Right renal cortex interstitium (tissue), 3 donors: ENCODE measurements around the gene FAM162A. TPM values are rescaled to one million over a fixed set of nuclear protein-coding genes. Genes with fewer than 3 reads are reported as not detected.
"Not testable (repeated sequence)": the region's sequence is repeated elsewhere in the genome, so short reads cannot be mapped to it uniquely, and the experiment has no call there.

Experiments used
- DNase-seq, 3 donors: peaks; one replicate each; pipeline ENCODE4 v3.0.0-alpha.2; 2013; ENCODE audit warnings: low read depth in 3 of 3, low spot score in 2 of 3
- polyA plus RNA-seq, 3 donors: library from polyadenylated mRNA; unstranded; fragments of 120-200 nt; gene quantifications; one replicate each; pipeline ENCODE4 v1.2.1, GENCODE V29; 2013; ENCODE audit not compliant: insufficient read length in 3 of 3

The FAM162A gene
- polyA plus RNA-seq, 3 donors, result 81.7 to 86.4 (median 85.7) TPM

DNA sequence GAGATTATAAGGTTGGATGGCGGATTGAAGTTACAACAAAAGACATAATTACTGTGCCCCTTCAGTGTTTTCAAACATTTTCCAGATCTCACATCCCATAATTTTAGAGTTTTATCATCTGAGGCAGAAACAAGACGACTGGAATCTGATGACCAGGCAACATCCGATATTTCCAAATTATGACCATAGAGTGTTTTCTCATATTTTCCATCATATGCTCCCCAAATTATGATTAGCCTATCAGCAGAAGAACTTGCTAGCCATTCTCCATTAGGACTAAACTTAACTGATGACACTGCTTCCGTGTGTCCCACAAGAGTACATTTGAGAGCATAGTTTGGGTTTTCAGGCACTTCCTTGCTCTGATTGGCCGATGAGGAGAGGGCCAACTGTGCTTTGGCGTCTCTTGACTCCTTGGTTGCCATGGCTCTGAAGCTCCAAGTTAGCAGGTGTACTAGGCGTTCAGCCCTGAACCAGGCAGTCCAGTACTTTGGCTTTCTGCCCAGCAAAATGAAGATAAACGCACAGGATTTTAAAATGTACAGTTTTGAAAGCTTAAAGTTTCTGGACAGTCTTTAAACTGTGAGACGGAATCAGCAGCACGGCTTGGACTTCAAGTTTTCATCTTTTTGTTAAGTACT, 31.2 kb downstream of the FAM162A start:
- DNase-seq, result peak in 1 of 3 donors; percentile 9

DNA sequence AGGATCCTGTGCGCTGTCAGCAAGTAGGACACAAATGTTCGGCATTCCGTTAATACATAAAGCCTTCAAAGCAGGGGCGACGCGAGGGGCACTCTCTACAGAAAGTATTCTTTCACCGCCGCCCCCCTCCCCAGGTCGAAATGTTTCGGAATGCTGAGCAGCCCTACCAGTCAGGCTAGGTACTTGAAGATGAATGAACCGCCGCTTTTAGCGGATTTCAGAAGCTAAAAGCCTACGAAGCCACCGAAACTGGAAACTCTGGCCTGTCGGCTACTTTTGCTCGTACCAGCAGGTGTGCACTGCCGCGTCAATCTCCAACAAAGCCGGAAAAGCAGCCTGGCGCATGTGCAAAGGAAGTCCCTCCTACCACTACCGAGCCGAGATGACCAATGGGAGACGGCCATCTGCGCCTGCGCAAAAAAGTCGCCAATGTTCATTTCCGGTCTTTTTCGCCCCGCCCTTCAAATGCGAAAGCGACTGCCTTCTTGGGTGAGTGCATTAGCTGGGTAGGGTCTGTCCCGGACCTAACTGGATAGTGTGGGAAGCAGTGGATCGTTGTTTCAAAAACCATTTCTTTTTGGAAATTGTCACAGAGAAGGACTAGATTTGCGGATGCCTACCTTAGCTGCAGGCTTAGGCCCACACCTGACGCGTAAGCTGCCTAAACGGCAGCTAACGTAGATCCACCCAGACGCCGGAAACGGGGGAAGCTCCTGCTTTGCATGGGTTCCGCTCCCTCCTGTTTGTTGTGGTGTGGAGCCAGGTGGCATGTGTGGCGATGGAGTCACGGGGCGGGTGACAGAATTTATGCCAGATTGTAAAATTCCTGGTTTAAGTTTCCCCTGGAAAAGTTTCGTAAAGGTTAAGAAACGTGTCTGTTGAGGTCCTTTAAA, 32.0 kb downstream of the FAM162A start, which contains the start of gene WDR5B:
WDR5B (minus strand) TSS at position 301 of the 893 bp plus-strand sequence. CDS start 534 bp downstream, outside the sequence.
- peak; percentile 98 to 99 (median 99) for DNase-seq

GRCh38 chr3:122416966-122417365, 33.0 kb downstream of the FAM162A start:
- DNase-seq, result peak in 2 of 3 donors; percentile 1 to 6

- DNase-seq, result no peak
Observed at GRCh38 chr3:122421101-122421500, 37.1 kb downstream of the FAM162A start.

GRCh38 chr3:122421836-122422235, 37.9 kb downstream of the FAM162A start:
- no peak for DNase-seq

DNA sequence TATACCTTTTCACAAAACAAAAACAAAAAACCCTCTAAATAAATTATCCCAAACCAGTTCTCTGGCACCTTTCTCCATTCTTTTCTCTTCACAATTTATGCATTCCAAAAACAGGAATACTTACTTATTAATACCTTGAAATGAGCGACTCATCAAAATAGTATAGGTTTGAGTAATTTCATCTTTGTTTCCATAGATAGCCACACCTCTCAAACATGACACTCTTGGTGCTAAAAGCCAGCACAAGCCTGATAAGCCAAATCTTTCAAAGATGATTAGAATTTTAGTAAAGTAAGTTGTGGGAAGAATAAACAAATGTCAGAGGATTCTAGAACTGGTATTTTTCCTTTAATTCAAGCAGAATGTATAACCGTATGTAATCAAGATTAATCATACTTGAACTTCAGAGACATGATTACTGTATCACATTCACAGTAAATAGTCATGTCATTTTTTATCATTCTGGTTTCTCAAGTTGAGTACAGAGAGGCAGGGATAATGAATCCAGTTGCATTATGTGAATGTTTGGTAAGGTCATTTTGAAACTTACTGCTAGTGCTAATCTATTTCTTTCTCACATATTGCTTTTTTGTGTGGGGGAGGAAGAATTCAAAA, 44.0 kb downstream of the FAM162A start:
- no peak for DNase-seq

GRCh38 chr3:122430371-122430770, 46.4 kb downstream of the FAM162A start:
- no peak for DNase-seq

DNA sequence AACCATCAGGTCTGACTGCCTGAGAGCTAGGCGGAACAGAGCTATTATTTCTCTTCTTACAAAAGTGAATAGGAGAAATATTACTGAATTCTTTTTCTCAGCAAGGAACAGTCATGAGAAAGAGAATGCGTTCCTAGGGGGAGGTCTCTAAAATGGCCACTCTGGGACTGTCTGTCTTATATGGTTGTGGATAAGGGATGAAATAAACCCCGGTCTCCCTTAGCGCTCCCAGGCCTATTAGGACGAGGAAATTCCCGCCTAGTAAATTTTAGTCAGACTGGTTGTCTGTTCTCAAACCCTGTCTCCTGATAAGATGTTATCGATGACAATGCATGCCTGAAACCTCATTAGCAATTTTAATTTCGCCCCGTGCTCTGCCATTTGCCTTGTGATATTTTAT, 52.0 kb downstream of the FAM162A start:
- DNase-seq, result no peak

DNA sequence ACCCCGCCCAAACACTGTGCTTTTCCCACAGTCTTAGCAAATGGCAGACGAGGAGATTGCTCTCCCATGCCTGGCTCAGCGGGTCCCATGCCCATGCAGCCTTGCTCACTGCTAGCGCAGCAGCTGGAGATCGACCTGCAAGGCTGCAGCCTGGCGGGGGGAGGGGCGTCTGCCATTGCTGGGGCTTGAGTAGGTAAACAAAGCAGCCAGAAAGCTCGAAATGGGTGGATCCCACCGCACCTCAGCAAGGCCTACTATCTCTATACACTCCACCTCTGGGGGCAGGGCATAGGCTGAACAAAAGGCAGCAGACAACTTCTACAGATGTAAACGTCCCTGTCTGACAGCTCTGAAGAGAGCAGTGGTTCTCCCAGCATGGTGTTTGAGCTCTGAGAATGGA, 59.1 kb downstream of the FAM162A start:
- no peak for DNase-seq

GRCh38 chr3:122443762-122444490, 59.9 kb downstream of the FAM162A start:
- DNase-seq, result not testable (repeated sequence)

DNA sequence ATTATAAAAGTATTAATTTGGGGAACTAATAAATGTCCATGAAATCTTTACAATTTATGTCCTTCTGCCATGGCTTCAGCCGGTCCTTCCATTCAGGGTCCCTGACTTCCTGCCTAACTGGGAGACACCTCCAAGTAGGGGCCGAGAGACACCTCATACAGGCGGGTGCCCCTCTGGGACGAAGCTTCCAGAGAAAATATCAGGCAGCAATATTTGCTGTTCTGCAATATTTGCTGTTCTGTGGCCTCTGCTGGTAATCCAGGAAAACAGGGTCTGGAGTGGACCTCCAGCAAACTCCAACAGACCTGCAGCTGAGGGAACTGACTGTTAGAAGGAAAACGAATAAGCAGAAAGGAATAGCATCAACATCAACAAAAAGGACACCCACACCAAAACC, 60.5 kb downstream of the FAM162A start:
- not testable (repeated sequence) for DNase-seq

DNA sequence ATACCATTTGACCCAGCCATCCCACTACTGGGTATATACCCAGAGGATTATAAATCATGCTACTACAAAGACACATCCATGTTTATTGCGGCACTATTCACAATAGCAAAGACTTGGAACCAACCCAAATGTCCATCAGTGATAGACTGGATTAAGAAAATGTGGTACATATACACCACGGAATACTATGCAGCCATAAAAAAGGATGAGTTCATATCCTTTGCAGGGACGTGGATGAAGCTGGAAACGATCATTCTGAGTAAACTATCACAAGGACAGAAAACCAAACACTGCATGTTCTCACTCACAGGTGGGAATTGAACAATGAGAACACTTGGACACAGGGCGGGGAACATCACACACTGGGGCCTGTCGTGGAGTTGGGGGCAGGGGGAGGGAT, 64.2 kb downstream of the FAM162A start:
- DNase-seq, result not testable (repeated sequence)

DNA sequence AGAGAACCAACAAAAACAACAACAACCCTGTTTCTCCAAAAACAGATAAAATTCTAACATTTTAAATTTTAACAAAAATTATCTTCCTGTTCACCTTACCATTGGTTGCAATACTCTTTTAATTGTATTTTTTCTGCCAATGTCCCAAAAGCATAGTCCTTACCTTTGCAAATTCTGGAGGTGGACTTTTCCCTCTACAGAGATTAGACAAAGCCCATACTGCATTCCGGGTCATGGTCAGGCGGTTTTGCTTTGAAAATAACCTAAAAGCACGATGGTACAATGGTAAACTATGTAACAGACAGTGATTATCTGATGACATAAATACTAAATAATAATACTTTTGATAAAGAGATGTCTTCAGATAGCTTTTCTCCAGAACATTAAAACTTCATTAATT, 67.4 kb downstream of the FAM162A start:
- DNase-seq, result no peak

GRCh38 chr3:122456074-122456473, 72.1 kb downstream of the FAM162A start:
- DNase-seq, result no peak

DNA sequence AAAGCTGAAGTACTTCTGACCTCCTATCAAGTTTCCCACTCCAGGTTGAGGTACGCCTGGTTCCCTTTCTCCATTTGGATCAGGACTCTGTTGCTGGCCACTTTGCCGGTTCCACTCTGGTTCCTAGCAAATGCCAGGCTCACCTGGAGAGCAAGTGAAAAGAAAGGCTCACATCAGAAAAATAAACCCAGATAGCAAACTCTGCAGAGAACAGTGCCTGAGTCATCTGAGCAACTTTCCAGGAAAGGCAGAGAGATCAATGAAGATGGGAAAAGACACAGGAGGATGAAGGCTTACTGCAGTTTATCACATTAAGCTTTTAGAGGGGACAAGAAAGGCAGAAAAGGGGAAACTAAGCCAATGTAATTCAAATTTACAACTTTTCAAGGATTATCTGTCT, 73.7 kb downstream of the FAM162A start:
- no peak for DNase-seq

- peak in 1 of 3 donors; percentile 9 for DNase-seq
Observed at GRCh38 chr3:122458992-122459391, 75.0 kb downstream of the FAM162A start.

DNA sequence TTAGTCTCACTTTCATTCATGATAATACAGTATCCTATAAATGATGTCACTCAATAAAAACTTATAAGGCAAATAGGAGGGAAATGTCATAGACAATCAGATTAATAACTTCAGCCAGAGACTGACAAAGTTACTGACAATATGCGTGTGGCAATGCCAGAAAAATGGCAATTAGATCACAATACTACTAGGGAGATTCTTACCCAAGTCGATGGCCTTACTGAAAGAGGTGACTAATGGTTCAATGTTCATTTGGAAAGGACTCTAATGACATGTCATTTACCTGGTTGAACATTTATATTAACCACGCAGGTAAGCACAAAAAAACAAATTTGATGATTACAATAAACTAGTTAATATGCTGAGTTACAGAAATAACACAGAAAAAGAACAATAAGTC, 77.8 kb downstream of the FAM162A start:
- DNase-seq, result no peak
